Progenitor cell of endocrine pancreas (in vitro differentiated cells): Measurements from ENCODE around the gene CEMIP2. TPM values are rescaled to one million over a fixed set of nuclear protein-coding genes. Genes with fewer than 3 reads are reported as not detected.

Experiments
- DNase-seq: peaks from one replicate; pipeline ENCODE4 v3.0.0; 2021; ENCODE audit warnings: low spot score; ENCODE audit not compliant: unreplicated experiment
- H3K27ac Mint-ChIP-seq: 2 replicates; pipeline ENCODE4 v1.8.0; 2021; ENCODE audit warnings: mild to moderate bottlenecking, moderate library complexity, mixed read lengths
- H3K27me3 Mint-ChIP-seq: 2 replicates; pipeline ENCODE4 v1.8.0; 2021; ENCODE audit warnings: mixed read lengths
- H3K36me3 Mint-ChIP-seq: 2 replicates; pipeline ENCODE4 v1.8.0; 2022; ENCODE audit warnings: mixed read lengths; ENCODE audit not compliant: insufficient read depth
- H3K4me1 Mint-ChIP-seq: 2 replicates; pipeline ENCODE4 v1.8.0; 2021; ENCODE audit warnings: low read depth, mixed read lengths
- H3K4me3 Mint-ChIP-seq: 2 replicates; pipeline ENCODE4 v1.8.0; 2021; ENCODE audit warnings: low read depth, mild to moderate bottlenecking, moderate library complexity, mixed read lengths
- H3K9me3 Mint-ChIP-seq: 2 replicates; pipeline ENCODE4 v1.8.0; 2021; ENCODE audit warnings: low read depth, mixed read lengths
- CTCF ChIP-seq: fragments of 200-600 bp; sonication (generic); IDR thresholded peaks from one replicate; pipeline ENCODE4 v1.5.0; 2021; ENCODE audit warnings: antibody characterized with exemption, mild to moderate bottlenecking; ENCODE audit not compliant: unreplicated experiment
- total RNA-seq: library from RNA; stranded (reverse); gene quantifications from 2 replicates; pipeline ENCODE4 v1.2.1, GENCODE V29; 2021

The CEMIP2 gene
- total RNA-seq, 1 donor from 2014 or later = 56.7 TPM

GRCh38 chr9:71770170-71770569 lies 1.9 kb upstream of the CEMIP2 start:
- Mint-ChIP-seq H3K4me1 (peaks cover 20% of the 10 kb centered on the region), H3K36me3 (no peaks in the 10 kb centered on the region), H3K9me3 (no peaks in the 10 kb centered on the region), H3K4me3 (peak overlapping the region; percentile 85), H3K27me3 (peaks cover 14% of the 10 kb centered on the region), H3K27ac (no peak overlapping the region)
- DNase-seq = no peak
- TF ChIP-seq CTCF = no peak

GRCh38 chr9:71769175-71770161 lies 1.2 kb upstream of the CEMIP2 start:
- TF ChIP-seq CTCF = peak; percentile 31
- Mint-ChIP-seq H3K27ac (peak overlapping the region; percentile 89), H3K36me3 (no peaks in the 10 kb centered on the region), H3K9me3 (no peaks in the 10 kb centered on the region), H3K27me3 (peaks cover 14% of the 10 kb centered on the region), H3K4me3 (peak overlapping the region; percentile 85), H3K4me1 (peaks cover 26% of the 10 kb centered on the region)
- peak; percentile 45 for DNase-seq

- Mint-ChIP-seq H3K27ac (peak overlapping the region; percentile 96), H3K27me3 (peaks cover 14% of the 10 kb centered on the region), H3K4me1 (peaks cover 41% of the 10 kb centered on the region), H3K4me3 (peak overlapping the region; percentile 98), H3K9me3 (no peaks in the 10 kb centered on the region), H3K36me3 (no peaks in the 10 kb centered on the region)
- DNase-seq = no peak
- TF ChIP-seq CTCF = no peak
Observed at GRCh38 chr9:71767776-71768321, 464 bp downstream of the CEMIP2 start.

- Mint-ChIP-seq H3K27ac (peak overlapping the region; percentile 96), H3K4me3 (peak overlapping the region; percentile 98), H3K4me1 (peaks cover 43% of the 10 kb centered on the region), H3K36me3 (no peaks in the 10 kb centered on the region), H3K9me3 (no peaks in the 10 kb centered on the region), H3K27me3 (peaks cover 14% of the 10 kb centered on the region)
- DNase-seq = no peak
- TF ChIP-seq CTCF = no peak
Observed at GRCh38 chr9:71767163-71767775, 1.0 kb downstream of the CEMIP2 start.

GRCh38 chr9:71766663-71767062 lies 1.6 kb downstream of the CEMIP2 start:
- Mint-ChIP-seq H3K4me1 (peaks cover 43% of the 10 kb centered on the region), H3K27ac (peak overlapping the region; percentile 96), H3K9me3 (no peaks in the 10 kb centered on the region), H3K36me3 (no peaks in the 10 kb centered on the region), H3K27me3 (peaks cover 14% of the 10 kb centered on the region), H3K4me3 (peak overlapping the region; percentile 98)
- no peak for TF ChIP-seq CTCF
- DNase-seq = no peak
